IMR-90 (cell line): ENCODE results near the gene PCYT2.

ENCODE experiments used
- CTCF ChIP-seq: conservative IDR thresholded peaks from 2 replicates; pipeline ENCODE4 v1.5.1; 2012; ENCODE audit warnings: mild to moderate bottlenecking, low read depth, low read length, improper control_type of control experiment
- FOS ChIP-seq: fragments of 150-350 bp; IDR thresholded peaks from 2 replicates; pipeline ENCODE4 v1.6.1; 2016; ENCODE audit warnings: low read depth, low read length
- MAFK ChIP-seq: IDR thresholded peaks from 2 replicates; pipeline ENCODE4 v1.6.1; 2012; ENCODE audit warnings: low read depth, low read length, improper control_type of control experiment
- MAZ ChIP-seq: IDR thresholded peaks from 2 replicates; pipeline ENCODE4 v1.6.1; 2012; ENCODE audit warnings: low read depth, mild to moderate bottlenecking, low read length, improper control_type of control experiment, moderate library complexity, borderline replicate concordance
- POLR2A ChIP-seq: IDR thresholded peaks from 2 replicates; pipeline ENCODE4 v1.6.1; 2012; ENCODE audit warnings: mild to moderate bottlenecking, low read depth, low read length
- RFX5 ChIP-seq: IDR thresholded peaks from 2 replicates; pipeline ENCODE4 v1.8.0; 2012; ENCODE audit warnings: low read depth, mild to moderate bottlenecking, low read length, moderate library complexity
- SMC3 ChIP-seq: fragments of 150-350 bp; IDR thresholded peaks from 2 replicates; pipeline ENCODE4 v1.6.1; 2016; ENCODE audit warnings: low read depth, mild to moderate bottlenecking, antibody characterized with exemption, low read length, moderate library complexity
- USF2 ChIP-seq: fragments of 150-350 bp; IDR thresholded peaks from 2 replicates; pipeline ENCODE4 v1.6.1; 2017; ENCODE audit warnings: mild to moderate bottlenecking, antibody characterized with exemption, low read length, low read depth

GRCh38 chr17:81900181-81900820 is 10.9 kb downstream of the PCYT2 start:
- TF ChIP-seq FOS (no peak), CTCF (no peak), RFX5 (no peak), SMC3 (no peak), POLR2A (no peak), USF2 (no peak), MAFK (no peak), MAZ (no peak)
